ENCODE measurements around the gene MCAT.
"Not testable (repeated sequence)": the region's sequence is repeated elsewhere in the genome, so short reads cannot be mapped to it uniquely, and the experiment has no call there.

MCAT gene

GRCh38 chr22:43126501-43127165, 16.6 kb downstream of the MCAT start:
- DNase-seq (ENCODE audit: low spot score): peak; percentile 65

- DNase-seq (ENCODE audit: low spot score): no peak
These were observed 24.2 kb downstream of the MCAT start for GRCh38 chr22:43118953-43119458.

GRCh38 chr22:43118024-43118849, 25.0 kb downstream of the MCAT start:
- DNase-seq (ENCODE audit: low spot score): peak; percentile 65

GRCh38 chr22:43116932-43117331, 26.3 kb downstream of the MCAT start:
- DNase-seq (ENCODE audit: low spot score): no peak

GRCh38 chr22:43114958-43115357, 28.2 kb downstream of the MCAT start:
- no peak for DNase-seq (ENCODE audit: low spot score)

- no peak for DNase-seq (ENCODE audit: low spot score)
These were observed 29.5 kb downstream of the MCAT start for GRCh38 chr22:43113526-43114251.

- peak; percentile 58 for DNase-seq (ENCODE audit: low spot score)
These were observed 32.1 kb downstream of the MCAT start for GRCh38 chr22:43110927-43111623.

GRCh38 chr22:43110444-43110926, 32.7 kb downstream of the MCAT start, which contains the start of gene BIK:
TSS of gene BIK (plus strand) at chr22:43110750. CDS start at chr22:43124023, 13,273 bp downstream.
- peak; percentile 83 for DNase-seq (ENCODE audit: low spot score)

GRCh38 chr22:43109921-43110443, 33.2 kb downstream of the MCAT start:
- peak; percentile 62 for DNase-seq (ENCODE audit: low spot score)

- no peak for DNase-seq (ENCODE audit: low spot score)
These were observed 33.7 kb downstream of the MCAT start for GRCh38 chr22:43109511-43109910.

- no peak for DNase-seq (ENCODE audit: low spot score)
These were observed 36.9 kb downstream of the MCAT start for GRCh38 chr22:43106302-43106701.

GRCh38 chr22:43104950-43105349, 38.2 kb downstream of the MCAT start:
- not testable (repeated sequence) for DNase-seq (ENCODE audit: low spot score)

- DNase-seq (ENCODE audit: low spot score): not testable (repeated sequence)
These were observed 39.1 kb downstream of the MCAT start for GRCh38 chr22:43104056-43104625.

GRCh38 chr22:43101306-43101705, 41.9 kb downstream of the MCAT start:
- DNase-seq (ENCODE audit: low spot score): no peak

- DNase-seq (ENCODE audit: low spot score): no peak
These were observed 43.0 kb downstream of the MCAT start for GRCh38 chr22:43100225-43100624.

- DNase-seq (ENCODE audit: low spot score): no peak
These were observed 44.1 kb downstream of the MCAT start for GRCh38 chr22:43099095-43099494.

- DNase-seq (ENCODE audit: low spot score): no peak
These were observed 44.8 kb downstream of the MCAT start for GRCh38 chr22:43098356-43098755.

GRCh38 chr22:43096420-43096819, 46.8 kb downstream of the MCAT start:
- DNase-seq (ENCODE audit: low spot score): no peak

- DNase-seq (ENCODE audit: low spot score): no peak
These were observed 48.6 kb downstream of the MCAT start for GRCh38 chr22:43094551-43094950.

- DNase-seq (ENCODE audit: low spot score): no peak
These were observed 49.1 kb downstream of the MCAT start for GRCh38 chr22:43094085-43094484.

- DNase-seq (ENCODE audit: low spot score): no peak
These were observed 51.1 kb downstream of the MCAT start for GRCh38 chr22:43092085-43092484.
